ENCODE results near the gene KRIT1.
A peak's percentile ranks its signal among the peaks of the same experiment; 100 is the strongest.

Gene KRIT1

DNA sequence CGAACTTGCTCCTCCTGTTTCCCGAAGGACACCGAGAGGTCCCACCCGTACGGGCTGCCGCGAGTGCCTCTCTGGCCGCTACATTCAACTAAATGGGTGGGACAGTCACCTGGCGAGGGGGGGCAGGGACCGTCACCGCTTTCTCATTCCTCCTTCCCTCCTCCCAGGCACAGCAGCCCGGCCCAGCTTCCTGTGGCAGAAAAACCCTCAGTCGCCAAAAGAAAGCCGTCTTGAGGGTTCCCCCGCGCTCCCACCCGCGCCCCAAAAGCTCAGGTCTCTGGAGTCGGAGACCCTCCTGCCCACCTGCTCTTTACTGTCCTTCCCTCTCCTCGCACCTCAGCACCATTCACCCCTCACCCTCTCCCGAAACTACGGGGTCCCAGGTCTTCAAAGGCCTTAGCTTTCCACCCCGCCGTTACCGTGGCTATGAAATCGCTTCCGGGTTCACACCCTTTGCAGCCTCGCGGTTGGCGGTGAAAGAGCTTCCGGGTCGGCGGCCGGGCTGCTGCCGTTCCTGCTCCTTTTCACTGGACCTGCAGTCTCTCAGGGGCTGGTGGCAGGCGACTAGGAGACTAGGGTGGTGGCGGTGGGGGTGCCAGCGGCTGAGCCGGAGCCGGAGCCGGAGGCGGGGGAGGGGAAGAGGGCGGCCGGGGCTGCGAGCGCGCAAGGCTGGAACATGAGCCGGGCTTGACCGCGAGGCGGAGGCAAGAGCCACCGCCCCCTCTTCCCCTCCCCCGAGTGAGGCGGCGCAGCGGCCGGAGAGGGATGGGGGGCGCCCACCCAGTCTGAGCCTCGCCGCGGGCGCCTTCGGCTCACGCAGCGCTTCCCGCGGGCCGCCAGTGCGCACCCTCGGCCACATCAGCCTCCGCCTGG is at the start of gene KRIT1, which contains the start of gene ANKIB1:
Gene KRIT1 (minus strand): TSS at position 428 of the 873 bp plus-strand sequence. CDS start 3,779 bp downstream, outside the sequence.
Gene ANKIB1 (plus strand): TSS at position 488 of the 873 bp plus-strand sequence. CDS start 49,005 bp downstream, outside the sequence.
- DNase-seq, result peak; percentile 78

DNA sequence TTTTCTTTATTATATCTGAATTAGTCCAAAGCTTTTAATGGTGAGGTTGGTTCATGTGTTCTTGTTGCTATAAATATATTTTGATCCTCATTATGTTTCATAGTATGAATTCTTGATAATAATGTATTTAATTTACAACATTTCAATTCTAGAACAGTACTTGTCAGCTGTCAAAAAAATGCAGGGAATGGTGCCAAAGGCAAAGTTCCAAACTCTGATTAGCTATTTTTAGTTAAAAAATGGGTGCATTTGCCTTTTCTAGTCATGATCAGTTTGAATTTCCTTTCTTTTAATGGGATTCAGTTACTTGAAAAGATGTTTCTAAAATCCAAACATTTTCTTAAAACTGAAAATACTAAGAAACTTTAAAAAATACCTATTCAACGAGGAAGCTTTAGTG is 49.7 kb upstream of the KRIT1 start:
- DNase-seq, result peak; percentile 25

DNA sequence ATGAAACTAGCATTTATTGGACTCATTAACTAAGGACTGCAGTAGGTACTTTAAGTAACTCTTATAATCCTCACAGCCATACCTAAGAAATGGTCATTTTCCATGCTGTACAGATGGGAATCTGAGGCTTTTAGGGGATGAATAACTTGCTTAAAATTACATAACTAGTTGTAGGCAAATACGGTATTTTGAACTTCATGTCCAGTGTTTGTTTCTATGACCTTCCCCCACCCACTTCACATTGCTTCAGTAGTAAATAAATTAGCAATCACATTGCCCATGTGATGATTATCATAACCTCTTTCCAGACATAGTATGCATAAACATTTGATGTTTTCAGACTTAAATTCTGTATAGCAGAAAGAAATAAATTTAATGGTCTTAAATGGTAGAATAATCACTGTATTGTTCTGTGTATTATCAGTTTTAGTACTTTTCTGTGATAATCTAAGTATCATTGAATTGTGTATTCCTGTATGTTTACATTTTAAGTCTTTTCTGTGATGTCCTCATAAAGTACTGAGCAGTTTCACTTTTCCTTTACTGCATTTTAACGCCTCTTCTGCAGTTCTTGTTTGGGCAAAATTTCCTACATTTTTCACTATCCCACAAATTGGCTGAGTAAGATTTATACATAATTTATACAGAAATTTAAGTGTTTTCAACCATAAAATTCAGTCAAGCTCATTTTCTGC is 48.3 kb upstream of the KRIT1 start:
- DNase-seq, result no peak

DNA sequence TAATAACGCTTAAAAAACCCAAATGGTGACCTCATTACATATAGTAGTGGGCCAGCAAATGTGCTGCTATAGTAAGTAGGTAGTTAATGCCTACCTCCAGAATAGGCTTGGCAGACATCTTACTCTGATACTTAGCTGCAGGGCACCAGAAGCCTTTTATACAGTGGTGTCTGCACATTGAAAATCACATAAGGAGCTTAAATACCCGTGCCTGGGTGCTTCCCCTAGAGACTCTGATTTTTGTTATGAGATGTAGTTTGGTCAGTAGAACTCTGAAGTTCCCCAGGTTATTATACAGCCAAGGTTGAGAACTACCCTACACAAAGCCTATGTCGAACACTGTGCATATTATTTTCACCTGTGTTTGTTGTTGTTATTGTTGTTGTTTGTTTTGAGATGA is 47.3 kb upstream of the KRIT1 start:
- no peak for DNase-seq

DNA sequence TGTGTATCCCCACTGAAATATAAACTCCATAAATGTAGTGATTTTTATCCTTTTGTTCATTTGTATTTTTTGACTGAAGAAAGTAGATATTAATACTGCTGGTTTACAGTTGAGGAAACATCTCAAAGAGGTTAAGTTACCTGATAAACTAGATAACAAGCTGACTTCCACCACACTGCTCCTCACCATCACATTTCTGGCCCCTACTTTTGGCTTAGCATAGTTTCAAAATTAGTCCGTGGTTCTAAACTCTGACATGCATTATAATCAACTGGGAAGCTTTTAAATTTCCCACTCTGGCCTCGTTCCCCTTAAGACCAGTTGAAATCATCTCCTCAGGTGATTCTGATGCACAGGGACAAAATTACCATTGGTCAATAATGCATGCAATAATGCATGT is 43.6 kb upstream of the KRIT1 start:
- DNase-seq, result no peak

DNA sequence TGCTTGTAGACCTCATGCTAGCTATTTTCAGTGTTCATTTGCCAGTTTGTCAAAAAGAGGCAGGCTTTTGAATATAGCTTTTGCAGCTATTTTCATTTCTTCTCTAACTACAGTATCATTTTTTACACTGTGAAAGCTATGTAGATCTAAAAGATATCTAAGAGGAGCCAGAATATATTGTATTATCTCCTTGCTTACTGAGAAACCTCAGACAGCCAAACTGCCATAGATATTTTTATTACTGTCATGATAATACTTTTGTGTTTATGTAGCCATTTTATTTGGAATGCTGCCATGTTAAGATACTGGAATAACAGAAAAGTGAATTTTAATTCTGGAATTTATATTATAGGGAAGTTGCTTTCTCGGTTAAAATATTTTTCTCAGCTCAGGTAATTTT is 37.2 kb upstream of the KRIT1 start:
- no peak for DNase-seq

DNA sequence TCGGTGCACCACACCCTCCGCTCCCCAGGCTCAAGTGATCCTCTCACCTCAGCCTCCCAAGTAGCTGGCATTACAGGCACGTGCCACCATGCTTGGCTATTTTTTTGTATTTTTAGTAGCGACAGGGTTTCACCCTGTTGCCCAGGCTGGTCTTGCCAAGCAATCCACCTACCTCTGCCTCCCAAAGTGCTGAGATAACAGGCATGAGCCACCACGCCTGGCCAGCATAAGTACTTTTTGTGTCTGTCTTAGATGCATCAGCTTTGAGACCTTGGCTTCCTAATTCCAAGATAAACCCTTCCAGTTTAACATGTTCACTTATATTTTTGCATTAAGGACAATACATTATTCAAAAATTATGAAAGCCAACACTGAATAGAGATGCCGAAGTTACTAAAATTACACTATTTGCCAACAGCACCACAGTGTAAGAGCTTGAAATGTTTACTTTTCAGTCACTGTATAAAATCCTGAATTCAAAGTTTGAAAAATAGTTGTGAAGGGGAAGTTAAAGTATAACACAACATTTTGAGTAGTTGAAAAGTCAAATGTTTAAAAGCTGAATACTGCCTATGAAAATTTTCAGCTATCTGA is 36.6 kb upstream of the KRIT1 start:
- no peak for DNase-seq

DNA sequence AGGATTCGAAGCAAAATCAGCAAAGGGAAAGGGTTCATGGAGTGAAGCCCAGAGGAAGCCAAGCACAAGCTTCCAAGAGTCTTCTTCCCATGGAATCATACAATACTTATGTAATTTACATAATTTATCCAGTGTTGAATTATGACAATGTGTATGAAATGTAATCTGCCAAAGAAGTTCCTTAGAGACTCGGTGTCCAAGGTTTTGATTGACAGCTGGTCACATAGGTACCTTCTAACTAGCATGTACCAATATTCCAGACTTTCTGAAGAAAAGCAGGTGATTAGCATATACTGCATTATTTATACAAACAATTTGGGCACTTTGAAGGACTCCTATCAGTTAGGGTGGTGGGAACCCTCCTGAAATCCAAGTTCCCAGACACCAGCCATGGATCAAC is 35.3 kb upstream of the KRIT1 start:
- no peak for DNase-seq

DNA sequence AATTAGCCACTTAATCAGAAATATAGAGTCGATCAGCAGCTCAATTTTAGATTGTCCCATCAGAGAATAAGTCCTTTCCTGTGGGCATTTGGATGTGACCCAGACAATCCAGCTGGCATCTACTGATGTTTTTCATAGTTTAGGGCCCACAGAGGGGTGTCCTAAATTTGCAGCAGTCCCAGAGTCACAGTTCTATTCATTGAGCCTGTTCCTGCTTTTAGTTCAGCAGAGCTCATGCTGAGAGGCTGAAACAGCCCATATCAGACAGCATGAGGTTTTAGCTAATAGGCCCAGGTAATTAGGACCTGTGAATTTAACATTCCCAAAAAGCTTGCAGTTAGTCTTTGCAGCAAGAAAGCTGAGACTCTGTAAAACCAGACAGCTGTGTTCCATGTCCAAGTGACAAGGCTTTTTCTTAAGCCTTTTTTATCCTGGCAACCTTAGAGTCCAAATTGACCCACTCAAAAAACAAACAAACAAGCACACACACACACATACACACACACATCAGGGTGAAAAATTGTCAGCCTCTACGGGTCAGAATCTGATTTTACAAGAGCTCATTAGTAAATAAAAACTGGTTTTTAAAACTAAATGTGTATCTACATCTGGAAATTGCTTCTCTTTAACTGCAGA is 33.8 kb upstream of the KRIT1 start:
- DNase-seq, result no peak

DNA sequence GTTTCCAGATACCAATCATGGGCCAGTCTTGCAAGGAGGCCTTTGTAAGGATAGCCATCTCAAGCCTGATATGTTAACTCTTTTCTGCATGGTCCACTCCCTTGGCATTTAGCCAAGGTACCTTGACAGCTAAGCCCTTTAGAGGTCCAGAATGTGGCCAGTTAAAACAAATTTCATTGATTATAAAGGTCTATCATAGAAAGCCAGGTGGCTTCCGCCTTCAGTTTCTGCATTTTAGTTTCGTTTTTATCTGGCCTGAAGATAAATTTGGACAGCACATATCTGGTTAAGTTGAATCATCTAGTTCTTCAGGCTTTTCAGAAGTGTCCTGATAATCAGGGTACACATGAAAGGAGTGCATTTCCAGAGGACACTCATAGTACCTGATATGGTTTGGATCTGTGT is 30.7 kb upstream of the KRIT1 start:
- no peak for DNase-seq

DNA sequence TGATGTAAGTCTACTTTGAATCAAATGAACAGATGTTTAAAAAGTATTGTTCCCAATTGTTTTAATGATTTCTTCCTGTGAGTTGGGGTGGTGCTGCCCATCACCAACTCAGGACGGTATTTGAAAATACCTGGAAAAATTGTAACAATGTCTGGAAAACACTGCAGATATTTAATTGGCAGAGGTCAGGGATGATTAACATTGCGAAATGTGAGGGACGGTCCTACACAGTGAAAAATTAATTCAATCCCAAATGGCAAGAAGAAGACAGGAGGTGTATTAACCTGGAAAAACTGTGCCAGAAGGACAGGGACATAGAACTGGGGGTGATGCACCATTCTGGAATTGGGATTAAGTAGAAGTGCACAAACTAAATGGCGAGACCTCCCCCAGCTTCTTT is 29.6 kb upstream of the KRIT1 start:
- no peak for DNase-seq

DNA sequence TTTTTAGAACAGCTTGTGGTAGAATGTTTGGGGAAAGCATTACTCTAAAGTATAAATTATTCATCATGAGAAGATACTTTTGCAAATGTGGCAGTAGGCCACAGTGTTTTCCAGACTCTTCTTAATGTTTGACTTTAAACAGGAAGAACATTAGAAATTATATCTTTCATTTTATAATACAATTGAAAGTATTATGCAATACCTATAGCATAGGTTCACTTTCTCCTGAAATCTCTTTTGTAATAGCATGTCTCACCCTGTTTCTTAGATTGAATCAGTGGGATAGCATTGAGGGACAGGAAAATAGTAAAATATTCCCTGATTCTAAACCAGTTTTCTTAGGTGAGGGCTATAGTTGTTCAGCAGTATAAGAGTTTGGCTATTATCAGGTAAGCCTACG is 23.2 kb upstream of the KRIT1 start:
- no peak for DNase-seq

DNA sequence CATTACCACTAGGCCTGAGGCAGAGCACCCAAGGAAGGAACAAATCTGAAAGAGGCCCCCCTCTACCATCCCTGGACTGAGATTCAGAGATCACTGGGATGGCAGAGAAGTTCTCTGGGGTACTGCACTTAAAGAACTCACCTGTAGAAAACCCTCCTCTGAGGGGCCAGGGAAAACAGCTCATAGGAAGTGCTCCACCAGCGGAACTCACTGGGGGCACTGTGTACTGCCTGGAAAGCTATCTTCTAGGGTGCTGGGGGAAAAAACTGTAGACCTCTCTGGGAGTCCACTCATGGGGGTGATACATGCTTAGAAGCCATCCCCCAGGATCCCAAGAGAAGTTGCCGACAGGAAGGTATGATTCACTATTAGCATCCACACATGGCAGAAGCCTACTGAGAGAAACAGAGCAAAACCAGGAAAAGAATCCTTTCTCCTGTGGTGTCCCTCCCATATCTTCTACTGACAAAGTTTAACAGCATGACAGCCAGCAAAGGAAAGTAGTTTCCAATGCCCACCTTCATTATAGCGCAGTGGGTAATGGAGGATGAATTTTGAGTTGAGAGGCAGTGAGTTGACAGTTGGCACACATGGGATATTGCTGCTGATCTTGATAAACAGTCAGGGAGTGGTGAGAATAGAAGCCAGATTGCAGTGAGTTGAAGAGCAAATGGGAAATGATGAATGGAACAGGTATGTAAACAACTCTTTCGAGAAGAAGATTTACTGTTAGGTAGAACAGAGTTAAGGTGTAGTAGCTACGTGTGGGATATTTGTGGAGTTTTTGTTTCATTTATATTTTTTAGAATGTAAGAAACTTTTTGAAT is 20.9 kb upstream of the KRIT1 start:
- peak; percentile 25 for DNase-seq

DNA sequence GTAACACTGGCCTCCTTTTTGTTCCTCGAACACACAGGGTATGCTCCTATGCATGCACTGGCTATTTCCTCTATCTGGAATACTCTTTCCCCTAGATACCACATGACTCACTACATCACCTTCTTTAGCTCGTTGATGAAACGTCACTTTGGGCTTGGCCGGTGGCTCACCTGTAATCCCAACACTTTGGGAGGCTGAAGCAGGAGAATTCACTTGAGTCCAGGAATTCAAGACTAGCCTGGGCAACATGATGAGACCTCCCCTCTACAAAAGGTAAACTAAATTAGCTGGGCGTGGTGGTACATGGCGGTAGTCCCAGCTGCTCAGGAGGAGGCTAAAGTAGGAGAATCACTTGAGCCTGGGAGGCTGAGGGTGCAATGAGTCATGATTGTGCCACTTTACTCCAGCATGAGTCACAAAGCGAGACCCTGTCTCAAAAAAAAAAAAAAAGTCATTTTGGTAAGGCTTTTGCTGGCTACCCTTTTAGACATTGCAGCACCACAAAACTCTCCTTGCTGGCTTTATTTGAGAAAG is 14.6 kb upstream of the KRIT1 start:
- no peak for DNase-seq

DNA sequence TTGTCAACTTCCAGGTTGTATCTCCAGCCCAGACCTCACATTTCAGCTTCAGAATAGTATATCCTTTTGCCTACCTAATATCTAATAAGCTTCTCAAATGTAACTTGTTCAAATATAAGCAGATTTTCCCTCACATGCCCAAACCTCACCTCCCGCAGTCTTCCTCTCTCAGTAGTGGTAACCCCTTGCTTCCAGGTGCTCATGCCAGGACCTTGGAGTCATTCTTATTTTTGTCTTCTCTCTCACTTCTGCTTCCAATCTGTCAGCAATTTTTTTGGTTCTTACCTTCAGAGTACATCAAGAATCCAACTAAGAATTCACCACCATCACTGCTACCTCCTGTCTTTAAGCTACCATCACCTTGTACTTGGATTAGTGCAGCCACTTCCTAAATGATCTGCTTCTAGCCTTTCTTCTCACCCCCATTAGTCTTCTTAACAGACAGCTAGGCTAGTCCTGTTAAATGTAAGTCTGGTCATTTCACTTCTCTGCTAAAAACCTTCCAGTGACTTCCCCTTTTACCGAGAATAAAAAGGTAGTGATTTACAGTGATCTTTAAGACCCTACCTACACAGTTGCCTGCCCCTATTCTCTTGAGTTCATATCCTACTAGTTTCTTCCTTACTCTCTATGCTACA is 14.0 kb upstream of the KRIT1 start:
- DNase-seq, result no peak

DNA sequence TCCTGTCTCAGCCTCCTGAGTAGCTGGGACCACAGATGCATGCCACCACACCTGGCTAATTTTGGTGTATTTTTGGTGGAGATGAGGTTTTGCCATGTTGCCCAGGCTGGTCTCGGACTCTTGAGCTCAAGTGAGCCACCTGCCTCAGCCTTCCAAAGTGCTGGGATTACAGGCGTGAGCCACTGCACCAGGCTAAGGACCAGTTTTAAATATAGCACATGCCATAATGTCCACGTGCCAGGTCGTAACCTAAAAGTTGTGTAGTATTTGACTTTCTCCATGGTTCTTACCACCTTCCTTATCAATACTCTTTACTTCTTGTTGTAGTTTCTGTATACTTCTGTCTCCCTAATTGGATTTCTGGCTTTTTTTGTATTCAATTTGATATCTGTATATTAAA is 13.3 kb upstream of the KRIT1 start:
- DNase-seq, result no peak

DNA sequence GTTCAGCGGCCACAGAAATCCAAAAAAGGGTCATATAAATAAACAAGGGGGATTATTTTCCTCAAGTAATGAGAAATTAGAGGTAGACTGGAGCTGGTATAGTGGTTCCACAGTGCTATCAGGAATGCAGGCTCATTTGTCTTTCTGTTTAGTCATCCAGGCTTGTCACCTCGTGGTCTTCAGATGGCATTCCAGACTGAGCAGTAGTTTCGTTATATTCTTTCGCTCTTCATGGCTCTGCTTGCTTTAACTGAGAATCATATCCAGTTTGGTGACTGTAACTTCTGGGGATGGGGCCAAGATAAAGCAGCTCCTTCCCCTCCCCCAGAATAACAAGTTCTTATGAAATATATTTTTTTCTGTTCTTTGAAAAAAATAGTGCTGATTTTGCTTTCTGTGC is 9.6 kb upstream of the KRIT1 start:
- peak; percentile 95 for DNase-seq

DNA sequence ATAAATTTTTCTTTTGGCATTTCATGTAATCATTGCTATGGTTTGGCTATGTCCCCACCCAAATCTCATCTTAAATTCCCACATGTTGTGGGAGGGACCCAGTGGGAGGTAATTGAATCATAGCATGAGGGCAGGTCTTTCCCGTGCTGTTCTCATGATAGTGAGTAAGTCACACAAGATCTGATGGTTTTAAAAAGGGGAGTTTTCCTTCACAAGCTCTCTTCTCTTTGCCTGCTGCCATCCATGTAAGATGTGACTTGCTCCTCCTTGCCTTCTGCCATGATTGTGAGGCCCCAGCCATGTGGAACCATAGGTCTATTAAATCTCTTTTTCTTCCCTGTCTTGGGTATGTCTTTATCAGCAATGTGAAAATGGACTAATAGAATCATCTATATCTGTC is 9.1 kb upstream of the KRIT1 start:
- DNase-seq, result peak; percentile 45

DNA sequence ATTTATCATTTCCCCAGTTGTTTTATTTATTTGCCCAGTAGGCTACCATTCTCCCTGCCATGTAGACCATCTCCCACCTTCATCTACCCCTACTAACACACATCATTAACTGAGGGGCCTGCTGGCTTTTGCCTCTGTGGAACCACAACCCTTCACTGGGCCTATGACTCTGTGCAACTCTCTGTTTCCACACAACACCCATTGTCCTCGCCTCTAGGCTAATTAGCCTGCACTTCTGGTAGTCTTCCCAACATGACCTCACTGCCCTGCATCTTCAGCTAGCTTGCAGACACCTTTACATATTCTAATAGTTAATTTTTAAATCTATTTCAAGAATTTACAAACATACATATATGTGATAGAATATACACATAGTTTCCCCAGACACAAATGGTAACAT is 7.5 kb upstream of the KRIT1 start:
- DNase-seq, result no peak

DNA sequence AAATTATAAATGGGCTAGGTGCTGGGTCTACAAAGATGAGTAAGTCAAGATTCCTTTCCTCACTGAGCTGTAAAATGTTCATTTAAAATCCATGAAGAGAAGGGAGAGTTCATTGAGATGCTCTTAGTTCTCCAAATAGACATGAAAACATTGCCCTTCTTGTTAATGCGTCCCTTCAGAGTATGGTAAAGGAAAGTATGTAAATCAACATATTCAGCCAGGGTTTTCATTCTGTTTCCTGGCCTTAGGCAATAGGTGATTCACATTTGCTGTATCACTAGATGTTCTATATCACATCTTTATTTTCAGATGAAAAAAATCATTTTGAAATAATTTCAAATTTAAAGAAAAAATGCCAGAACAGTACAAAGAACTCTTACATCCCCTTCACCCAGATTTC is 5.5 kb upstream of the KRIT1 start:
- DNase-seq, result no peak

DNA sequence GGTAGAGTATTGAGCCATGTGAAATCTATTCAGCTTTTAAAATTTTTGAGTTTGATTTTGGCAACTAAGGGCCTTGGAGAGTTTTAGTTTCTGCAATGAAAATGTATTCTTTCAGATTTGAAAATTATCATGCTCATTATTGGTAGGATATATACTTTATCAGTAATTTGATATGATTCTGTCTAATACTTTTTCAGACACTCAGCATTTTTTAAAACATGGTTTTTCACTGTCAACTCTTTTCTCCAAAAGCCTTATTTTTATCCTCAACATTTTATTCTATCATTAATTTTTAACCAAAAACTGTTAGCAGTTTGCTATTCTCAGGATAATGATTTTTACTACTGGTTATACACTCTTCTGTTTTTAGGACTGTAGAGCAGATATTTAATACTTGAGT is 4.9 kb upstream of the KRIT1 start:
- DNase-seq, result no peak
